GM10847 (cell line): Measurements from ENCODE around the gene COL4A6.

Experiments used
- POLR2A ChIP-seq: IDR thresholded peaks from 2 replicates; pipeline ENCODE4 v1.6.1; 2011; ENCODE audit not compliant: insufficient read length; ENCODE audit errors: extremely low read depth

The COL4A6 gene

GRCh38 chrX:108349210-108349609, 89.0 kb downstream of the COL4A6 start:
- TF ChIP-seq POLR2A, result no peak

DNA sequence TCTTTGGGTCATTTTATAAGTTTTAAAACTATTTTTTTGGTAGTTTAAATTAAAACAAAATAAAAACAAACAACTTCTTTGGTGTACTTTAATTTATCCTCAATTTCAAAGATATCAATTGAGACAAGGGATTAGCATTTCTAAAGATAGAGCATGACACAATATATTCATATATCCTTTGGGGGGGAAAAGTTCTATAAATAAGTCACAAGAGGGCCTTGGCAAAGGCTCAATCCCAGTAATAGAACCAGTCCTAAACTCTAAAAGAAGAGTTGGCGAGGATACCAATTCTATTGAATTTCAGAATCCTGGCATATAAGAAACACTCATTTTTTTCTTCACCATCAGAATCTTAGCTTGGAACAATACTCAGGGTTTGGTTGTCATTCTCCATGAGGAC, 89.7 kb downstream of the COL4A6 start:
- TF ChIP-seq POLR2A, result no peak

- no peak for TF ChIP-seq POLR2A
These were observed 90.4 kb downstream of the COL4A6 start for GRCh38 chrX:108347800-108348199.

- no peak for TF ChIP-seq POLR2A
These were observed 94.0 kb downstream of the COL4A6 start for GRCh38 chrX:108344216-108344615.

DNA sequence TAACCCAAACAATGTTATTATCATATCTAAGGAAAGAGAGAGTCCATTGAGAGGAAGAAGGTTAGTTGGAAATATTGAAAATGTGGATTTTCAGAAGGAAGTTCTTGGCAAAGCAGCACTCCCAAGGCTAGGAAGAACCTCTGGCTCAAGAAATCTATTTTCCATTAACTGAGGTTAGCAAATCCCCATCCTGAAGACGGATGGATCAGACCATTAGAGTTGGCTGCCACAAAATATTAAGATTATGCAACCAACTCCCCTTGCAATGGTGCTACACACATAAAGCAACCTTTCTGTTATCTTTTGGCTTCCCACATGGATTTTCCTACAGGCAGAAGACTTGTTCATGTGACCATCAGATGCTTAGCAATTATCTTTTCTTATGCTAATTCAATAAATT, 96.3 kb downstream of the COL4A6 start:
- TF ChIP-seq POLR2A, result no peak

GRCh38 chrX:108332281-108332680, 105.9 kb downstream of the COL4A6 start:
- no peak for TF ChIP-seq POLR2A

DNA sequence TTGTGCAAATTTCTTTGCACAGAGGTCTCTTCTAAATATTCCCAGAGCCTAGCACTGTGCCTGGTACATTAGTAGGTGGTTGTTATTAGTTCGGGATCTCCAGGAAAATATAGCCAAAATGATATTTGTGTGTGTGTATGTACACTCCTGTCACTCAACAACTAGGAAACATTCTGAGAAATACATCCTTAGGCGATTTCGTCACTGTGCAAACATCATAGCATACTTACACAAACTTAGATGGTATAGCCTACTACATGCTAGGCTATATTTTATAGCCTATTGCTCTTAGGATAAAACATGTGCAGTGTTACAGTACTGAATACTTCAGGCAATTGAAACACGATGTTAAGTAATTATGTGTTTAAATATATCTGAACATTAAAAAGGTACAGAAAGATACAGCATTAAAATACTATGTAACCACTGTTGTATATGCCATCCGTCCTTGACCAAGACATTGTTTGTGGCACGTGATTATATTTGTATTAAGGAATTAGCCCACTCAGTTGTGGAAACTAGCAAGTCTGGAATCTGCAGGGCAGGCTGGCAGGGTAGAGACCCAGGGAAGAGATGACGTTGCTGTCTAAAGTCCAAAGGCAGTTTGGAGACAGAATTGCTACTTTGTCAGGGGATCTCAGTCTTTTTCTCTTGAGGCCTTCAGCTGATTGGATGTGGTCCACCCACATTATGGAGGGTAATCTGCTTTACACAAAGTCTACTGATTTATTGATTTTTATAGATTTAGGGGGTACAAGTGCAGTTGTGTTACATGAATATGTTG, 106.9 kb downstream of the COL4A6 start:
- TF ChIP-seq POLR2A, result no peak

DNA sequence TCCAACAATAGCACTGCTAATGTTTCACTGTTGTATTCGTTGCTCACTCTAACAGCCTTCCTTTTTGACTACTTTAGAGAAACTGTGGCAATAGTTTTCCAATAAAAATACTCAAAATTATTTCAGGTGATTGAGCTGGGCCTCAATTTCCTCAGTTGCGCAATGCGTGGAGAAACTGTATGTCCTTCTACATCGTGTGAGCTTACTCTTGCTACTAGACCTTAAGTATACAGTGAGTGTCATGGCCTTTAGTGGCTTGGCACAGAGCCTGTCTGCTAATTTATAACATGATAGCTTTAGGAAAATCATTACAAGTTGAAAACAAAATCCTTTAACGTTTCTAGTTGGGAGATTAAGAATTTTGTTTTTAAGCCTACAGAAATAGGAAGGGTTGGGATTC, 114.5 kb downstream of the COL4A6 start:
- no peak for TF ChIP-seq POLR2A

DNA sequence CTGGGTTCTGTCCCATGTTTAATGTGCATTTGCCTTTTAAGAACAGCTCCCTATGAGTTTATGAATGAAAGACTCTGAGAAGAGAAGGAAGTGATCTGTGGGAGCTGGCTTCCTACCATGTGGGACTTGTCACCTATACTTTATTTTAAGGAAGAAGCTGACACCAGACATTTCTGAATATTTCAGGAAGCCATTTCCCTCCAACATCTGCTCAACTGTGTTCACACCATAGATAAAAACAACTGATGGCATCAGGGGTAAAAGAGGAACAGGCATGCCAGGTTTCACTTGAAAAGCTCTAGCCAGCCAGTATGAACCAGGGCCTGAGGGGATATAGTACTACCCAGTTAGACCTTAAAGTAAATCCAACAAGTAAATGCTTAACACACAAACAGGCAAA, 116.0 kb downstream of the COL4A6 start:
- TF ChIP-seq POLR2A, result no peak

- no peak for TF ChIP-seq POLR2A
These were observed 121.8 kb downstream of the COL4A6 start for GRCh38 chrX:108316456-108316855.

DNA sequence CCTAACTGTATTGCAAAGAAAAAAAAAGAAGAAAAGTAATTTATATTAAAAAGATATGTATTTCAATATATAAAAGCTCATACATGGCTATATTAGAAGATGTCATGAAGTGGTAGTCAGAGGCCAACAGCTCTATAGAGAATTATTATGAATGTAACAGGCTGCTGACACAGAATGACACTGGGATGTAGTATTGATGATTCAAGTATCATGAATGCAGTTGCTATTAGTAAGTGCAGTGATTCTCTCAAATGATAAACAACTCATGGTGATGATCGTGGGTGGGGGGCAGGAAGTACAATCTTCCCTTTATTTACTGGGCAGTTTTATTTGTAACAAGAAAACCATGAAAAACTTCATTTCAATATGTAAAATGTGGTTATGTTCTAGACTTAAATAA, 124.6 kb downstream of the COL4A6 start:
- TF ChIP-seq POLR2A, result no peak

- TF ChIP-seq POLR2A, result no peak
These were observed 125.3 kb downstream of the COL4A6 start for GRCh38 chrX:108312957-108313356.

DNA sequence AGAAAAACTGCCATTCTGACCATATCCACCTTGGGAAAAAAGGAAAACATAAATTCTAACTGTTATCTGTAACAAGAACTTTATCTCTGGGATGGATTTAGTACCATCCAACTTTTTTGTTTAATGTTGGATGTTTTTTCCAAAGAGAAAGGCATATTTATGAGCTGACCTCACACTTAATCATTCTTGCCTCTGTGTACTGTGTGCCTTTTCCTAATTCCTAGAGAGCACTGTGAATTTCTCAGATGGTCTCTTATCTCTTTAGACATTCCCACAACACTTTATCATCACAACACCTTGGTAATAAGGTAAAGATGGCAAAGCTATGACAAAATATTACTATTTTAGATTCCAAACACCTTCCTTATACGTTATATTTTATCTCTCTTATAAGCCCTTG, 126.2 kb downstream of the COL4A6 start:
- TF ChIP-seq POLR2A, result no peak

GRCh38 chrX:108310506-108310905, 127.7 kb downstream of the COL4A6 start:
- no peak for TF ChIP-seq POLR2A

GRCh38 chrX:108309144-108309543, 129.1 kb downstream of the COL4A6 start:
- no peak for TF ChIP-seq POLR2A

- TF ChIP-seq POLR2A, result no peak
These were observed 130.8 kb downstream of the COL4A6 start for GRCh38 chrX:108307132-108308085.
